ENCODE data around the gene RNF215. TPM values are rescaled to one million over a fixed set of nuclear protein-coding genes. Genes with fewer than 3 reads are reported as not detected.

Gene RNF215
- total and polyA plus RNA-seq, 2 donors (not counting 3 experiments of a cell fraction or from before 2014, with no cell fraction given), result 16.7 to 26.9 TPM

DNA sequence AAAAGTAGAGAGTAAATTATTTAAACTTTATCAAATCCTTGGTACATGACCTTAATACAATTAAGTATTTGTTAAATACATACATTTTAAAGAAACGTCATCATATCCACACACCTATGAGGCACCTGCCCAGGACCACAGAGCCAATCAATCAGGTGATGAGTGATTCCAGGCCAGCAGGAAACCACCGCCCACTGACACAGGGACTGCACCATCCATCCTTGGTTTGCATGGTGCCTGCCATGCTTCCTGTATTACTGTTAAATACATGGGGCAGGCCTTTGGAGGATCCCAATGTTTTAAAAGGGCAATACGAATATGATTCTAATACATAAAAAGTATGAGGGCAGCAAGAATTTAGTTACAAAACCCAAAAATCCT, 53.5 kb downstream of the RNF215 start:
- H3K36me3 ChIP-seq (ENCODE audit: control insufficient read depth in 2 of 2, extremely low read depth in 1 of 2, insufficient read depth in 2 of 2, low read length in 2 of 2), result peaks cover 32 to 58% of the 10 kb centered on the region in 2 experiments
- FAIRE-seq, result no peak
- H3K4me3 ChIP-seq (replicated peaks in 1 of 3; ENCODE audit: insufficient read depth in 1 of 3, low read depth in 1 of 3, low read length in 3 of 3), result no peak overlapping the region
- no peak overlapping the region for H3K4me2 ChIP-seq (ENCODE audit: insufficient read depth, low read length)
- ChIA-PET CTCF (interaction anchor here (14.7 kb wide), 1 partner anchor 45 kb away, joined by 164 read pairs; the partner anchor contains the start of gene CASTOR1), POLR2A (no interaction called here)
- no peaks in the 10 kb centered on the region for H4K20me1 ChIP-seq (replicated peaks; ENCODE audit: control insufficient read depth, extremely low read depth, insufficient read depth, low read length)
- no peak overlapping the region for H3K9ac ChIP-seq (replicated peaks; ENCODE audit: extremely low read depth, insufficient read depth, low read length)
- H3K9me3 ChIP-seq (replicated peaks; ENCODE audit: control insufficient read depth, insufficient read depth, low read length), result no peaks in the 10 kb centered on the region
- dilution Hi-C loops (cut with MboI; ENCODE audit: extremely low pct_ligation_motif_present, low sequenced_read_pairs) (no loop called here), intact Hi-C loops (cut with micrococcal nuclease) (no loop called here)
- DNase-seq (ENCODE audit: low read depth, low spot score), result no peak
- BruUV-seq (replicated peaks), result no TSS peak
- no peak overlapping the region for H2AFZ ChIP-seq (ENCODE audit: low read depth, low read length)
- H3K4me1 ChIP-seq (ENCODE audit: control insufficient read depth, extremely low read depth, insufficient read depth, low read length), result no peaks in the 10 kb centered on the region
- no peaks in the 10 kb centered on the region for H3K27me3 ChIP-seq (ENCODE audit: control insufficient read depth in 2 of 2, insufficient read depth in 2 of 2, low read length in 2 of 2)
- H3K79me2 ChIP-seq (ENCODE audit: control insufficient read depth, insufficient read depth, low read length), result no peaks in the 10 kb centered on the region
- TF ChIP-seq FOS (IDR thresholded peaks at IDR 0.05; ENCODE audit: borderline replicate concordance, insufficient read depth, low read length), result no peak
- no peak for TF ChIP-seq EZH2 (IDR thresholded peaks at IDR 0.05; ENCODE audit: borderline replicate concordance, low read depth, low read length, severe bottlenecking)
- H3K27ac ChIP-seq (ENCODE audit: insufficient read depth, low read depth, low read length), result no peak overlapping the region
- H3K9me1 ChIP-seq (replicated peaks; ENCODE audit: control insufficient read depth, extremely low read depth, insufficient read depth, low read length), result no peaks in the 10 kb centered on the region

- Histone ChIP-seq H3K36me3 (ENCODE audit: control insufficient read depth in 2 of 2, extremely low read depth in 1 of 2, insufficient read depth in 2 of 2, low read length in 2 of 2) (peaks cover 29 to 53% of the 10 kb centered on the region in 2 experiments), H2AFZ (ENCODE audit: low read depth, low read length) (no peak overlapping the region), H3K4me2 (ENCODE audit: insufficient read depth, low read length) (no peak overlapping the region), H3K27ac (ENCODE audit: insufficient read depth, low read depth, low read length) (no peak overlapping the region), H3K4me1 (ENCODE audit: control insufficient read depth, extremely low read depth, insufficient read depth, low read length) (no peaks in the 10 kb centered on the region), H3K79me2 (ENCODE audit: control insufficient read depth, insufficient read depth, low read length) (no peaks in the 10 kb centered on the region), H3K9me1 (replicated peaks; ENCODE audit: control insufficient read depth, extremely low read depth, insufficient read depth, low read length) (no peaks in the 10 kb centered on the region), H3K9ac (replicated peaks; ENCODE audit: extremely low read depth, insufficient read depth, low read length) (no peak overlapping the region), H3K27me3 (ENCODE audit: control insufficient read depth in 2 of 2, insufficient read depth in 2 of 2, low read length in 2 of 2) (no peaks in the 10 kb centered on the region), H4K20me1 (replicated peaks; ENCODE audit: control insufficient read depth, extremely low read depth, insufficient read depth, low read length) (no peaks in the 10 kb centered on the region), H3K4me3 (replicated peaks in 1 of 3; ENCODE audit: insufficient read depth in 1 of 3, low read depth in 1 of 3, low read length in 3 of 3) (no peak overlapping the region), H3K9me3 (replicated peaks; ENCODE audit: control insufficient read depth, insufficient read depth, low read length) (no peaks in the 10 kb centered on the region)
- POLR2A ChIA-PET, result interaction anchor here (0.6 kb wide), 1 partner anchor 41 kb away, joined by 3 read pairs; no protein-coding TSS in a partner anchor
- FAIRE-seq, result no peak
- CTCF ChIA-PET, result interaction anchor here (1.2 to 14.7 kb wide), 2 partner anchors 45 to 54 kb away, joined by 4 to 164 read pairs; partner anchors contain the start of genes CASTOR1 and RNF215
- TF ChIP-seq JUN (IDR thresholded peaks at IDR 0.05; ENCODE audit: borderline replicate concordance, insufficient read depth, insufficient read length, low read depth), result no peak
- TF ChIP-seq, protein P1, sequence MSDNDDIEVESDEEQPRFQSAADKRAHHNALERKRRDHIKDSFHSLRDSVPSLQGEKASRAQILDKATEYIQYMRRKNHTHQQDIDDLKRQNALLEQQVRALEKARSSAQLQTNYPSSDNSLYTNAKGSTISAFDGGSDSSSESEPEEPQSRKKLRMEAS (IDR thresholded peaks at IDR 0.05; ENCODE audit: insufficient read depth, insufficient read length), result no peak
- TF ChIP-seq POLR2AphosphoS5 (IDR thresholded peaks at IDR 0.05; ENCODE audit: insufficient read depth, low read depth, low read length), result no peak
- no peak for TF ChIP-seq MYC (IDR thresholded peaks at IDR 0.05; ENCODE audit: low read depth, low read length)
- TF ChIP-seq, protein P2, sequence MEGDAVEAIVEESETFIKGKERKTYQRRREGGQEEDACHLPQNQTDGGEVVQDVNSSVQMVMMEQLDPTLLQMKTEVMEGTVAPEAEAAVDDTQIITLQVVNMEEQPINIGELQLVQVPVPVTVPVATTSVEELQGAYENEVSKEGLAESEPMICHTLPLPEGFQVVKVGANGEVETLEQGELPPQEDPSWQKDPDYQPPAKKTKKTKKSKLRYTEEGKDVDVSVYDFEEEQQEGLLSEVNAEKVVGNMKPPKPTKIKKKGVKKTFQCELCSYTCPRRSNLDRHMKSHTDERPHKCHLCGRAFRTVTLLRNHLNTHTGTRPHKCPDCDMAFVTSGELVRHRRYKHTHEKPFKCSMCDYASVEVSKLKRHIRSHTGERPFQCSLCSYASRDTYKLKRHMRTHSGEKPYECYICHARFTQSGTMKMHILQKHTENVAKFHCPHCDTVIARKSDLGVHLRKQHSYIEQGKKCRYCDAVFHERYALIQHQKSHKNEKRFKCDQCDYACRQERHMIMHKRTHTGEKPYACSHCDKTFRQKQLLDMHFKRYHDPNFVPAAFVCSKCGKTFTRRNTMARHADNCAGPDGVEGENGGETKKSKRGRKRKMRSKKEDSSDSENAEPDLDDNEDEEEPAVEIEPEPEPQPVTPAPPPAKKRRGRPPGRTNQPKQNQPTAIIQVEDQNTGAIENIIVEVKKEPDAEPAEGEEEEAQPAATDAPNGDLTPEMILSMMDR (IDR thresholded peaks at IDR 0.05; ENCODE audit: extremely low read depth in 1 of 2, insufficient read depth in 1 of 2, low read depth in 1 of 2, low read length in 2 of 2), result no peak
- no peak for TF ChIP-seq EZH2 (IDR thresholded peaks at IDR 0.05; ENCODE audit: borderline replicate concordance, low read depth, low read length, severe bottlenecking)
- TF ChIP-seq POLR2A (IDR thresholded peaks at IDR 0.05; ENCODE audit: low read depth, low read length), result no peak
- no peak for TF ChIP-seq GATA2 (IDR thresholded peaks at IDR 0.05; ENCODE audit: insufficient read depth, insufficient read length, low read depth, low read length)
- TF ChIP-seq FOS (IDR thresholded peaks at IDR 0.05; ENCODE audit: borderline replicate concordance, insufficient read depth, low read length), result no peak
- intact Hi-C loops (cut with micrococcal nuclease), result no loop called here
- no peak for DNase-seq (ENCODE audit: low read depth, low spot score)
- BruUV-seq (replicated peaks), result no TSS peak
- dilution Hi-C loops (cut with MboI; ENCODE audit: extremely low pct_ligation_motif_present, low sequenced_read_pairs), result no loop called here
These were observed 54.1 kb downstream of the RNF215 start for GRCh38 chr22:30332994-30333706.
